ENCODE data around the gene DGKI.

The DGKI gene

DNA sequence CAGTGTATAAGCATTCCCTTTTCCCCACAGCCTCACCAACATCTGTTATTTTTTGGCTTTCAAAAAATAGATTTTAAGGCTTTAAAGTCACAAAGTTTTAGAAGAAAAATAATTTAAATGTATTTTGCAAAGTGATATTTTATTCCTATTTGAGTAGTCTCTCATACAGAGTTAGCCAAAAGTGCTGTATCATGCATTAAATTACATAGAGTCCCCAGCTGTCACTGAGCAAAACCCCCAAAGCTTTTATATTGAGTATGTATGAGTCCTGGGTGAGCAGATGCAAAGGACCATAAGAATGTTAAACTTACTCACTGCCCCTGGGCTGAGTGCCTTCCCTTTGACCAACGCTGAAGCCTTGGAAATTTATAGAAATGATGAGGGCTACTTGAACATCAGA, 432.9 kb downstream of the DGKI start:
- Mint-ChIP-seq H3K9me3 (no peaks in the 10 kb centered on the region), H3K27me3 (ENCODE audit: low read depth) (no peaks in the 10 kb centered on the region), H3K4me3 (no peak overlapping the region), H3K36me3 (ENCODE audit: low read depth) (no peaks in the 10 kb centered on the region), H3K4me1 (ENCODE audit: low read depth) (no peaks in the 10 kb centered on the region), H3K27ac (no peak overlapping the region)

- no peaks in the 10 kb centered on the region for H3K36me3 Mint-ChIP-seq (ENCODE audit: low read depth)
- H3K9me3 Mint-ChIP-seq: no peaks in the 10 kb centered on the region
- H3K4me3 Mint-ChIP-seq: no peak overlapping the region
- no peaks in the 10 kb centered on the region for H3K4me1 Mint-ChIP-seq (ENCODE audit: low read depth)
- no peak overlapping the region for H3K27ac Mint-ChIP-seq
- no peaks in the 10 kb centered on the region for H3K27me3 Mint-ChIP-seq (ENCODE audit: low read depth)
Observed at GRCh38 chr7:137411446-137411845, 435.3 kb downstream of the DGKI start.

- Mint-ChIP-seq H3K27me3 (ENCODE audit: low read depth) (no peaks in the 10 kb centered on the region), H3K4me1 (ENCODE audit: low read depth) (no peaks in the 10 kb centered on the region), H3K4me3 (no peak overlapping the region), H3K9me3 (no peaks in the 10 kb centered on the region), H3K36me3 (ENCODE audit: low read depth) (no peaks in the 10 kb centered on the region), H3K27ac (no peak overlapping the region)
Observed at GRCh38 chr7:137408126-137408525, 438.6 kb downstream of the DGKI start.

DNA sequence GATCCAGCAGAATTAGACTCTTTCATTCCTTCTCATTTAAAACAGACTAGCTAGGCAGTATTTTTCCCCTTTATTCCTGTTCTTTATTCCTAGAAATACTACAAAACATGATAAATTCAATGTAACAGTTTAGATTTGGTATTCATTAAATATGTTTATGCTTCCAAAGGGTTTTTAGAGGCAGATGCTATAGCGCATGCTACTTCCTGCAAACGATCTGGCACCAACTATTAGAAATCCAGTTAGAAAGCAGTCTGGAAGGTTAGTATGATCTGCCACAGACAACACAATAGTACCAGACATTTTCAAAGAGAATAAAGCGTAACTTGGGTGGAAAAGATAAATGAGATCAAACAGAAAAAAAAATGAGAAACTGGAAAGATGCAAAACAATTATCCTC, 439.7 kb downstream of the DGKI start:
- Mint-ChIP-seq H3K36me3 (ENCODE audit: low read depth) (no peaks in the 10 kb centered on the region), H3K4me1 (ENCODE audit: low read depth) (no peaks in the 10 kb centered on the region)

DNA sequence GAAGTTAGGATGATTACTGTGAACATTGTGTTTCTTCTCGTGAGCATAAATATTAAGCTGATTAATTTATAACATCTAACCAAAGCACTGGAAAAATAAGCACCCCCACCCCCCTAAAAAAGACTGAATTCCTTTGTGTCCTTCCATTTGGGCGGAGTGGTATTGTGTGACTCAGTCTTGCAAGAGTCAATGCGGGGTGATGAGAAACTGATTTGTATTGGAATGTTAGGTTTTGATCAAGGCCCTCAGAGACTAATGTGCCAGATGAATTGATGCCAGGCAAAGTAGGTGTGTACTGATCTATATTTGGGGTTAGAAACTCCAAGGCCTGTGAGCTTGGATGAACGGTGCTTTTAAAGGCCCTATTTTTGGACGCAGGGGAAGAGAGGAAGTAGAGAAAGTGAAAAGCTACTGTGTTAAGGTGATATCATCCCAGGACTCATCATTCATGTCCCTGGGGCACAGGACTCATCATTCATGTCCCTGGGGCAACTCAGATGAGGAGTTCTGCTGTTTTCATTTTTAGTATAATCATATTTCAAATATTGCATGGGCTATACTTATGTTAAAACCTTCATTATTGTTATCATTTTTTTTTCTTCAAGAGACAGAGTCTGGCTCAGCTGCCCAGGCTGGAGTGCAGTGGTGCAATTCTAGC, 442.0 kb downstream of the DGKI start:
- Mint-ChIP-seq H3K9me3 (no peaks in the 10 kb centered on the region), H3K27ac (no peak overlapping the region), H3K27me3 (ENCODE audit: low read depth) (no peaks in the 10 kb centered on the region), H3K4me3 (no peak overlapping the region), H3K36me3 (ENCODE audit: low read depth) (no peaks in the 10 kb centered on the region), H3K4me1 (ENCODE audit: low read depth) (no peaks in the 10 kb centered on the region)

More for the DNA sequence above, 439.7 kb downstream of the DGKI start:
- no peak overlapping the region for H3K4me3 Mint-ChIP-seq
- no peaks in the 10 kb centered on the region for H3K27me3 Mint-ChIP-seq (ENCODE audit: low read depth)
- no peaks in the 10 kb centered on the region for H3K9me3 Mint-ChIP-seq
- no peak overlapping the region for H3K27ac Mint-ChIP-seq

DNA sequence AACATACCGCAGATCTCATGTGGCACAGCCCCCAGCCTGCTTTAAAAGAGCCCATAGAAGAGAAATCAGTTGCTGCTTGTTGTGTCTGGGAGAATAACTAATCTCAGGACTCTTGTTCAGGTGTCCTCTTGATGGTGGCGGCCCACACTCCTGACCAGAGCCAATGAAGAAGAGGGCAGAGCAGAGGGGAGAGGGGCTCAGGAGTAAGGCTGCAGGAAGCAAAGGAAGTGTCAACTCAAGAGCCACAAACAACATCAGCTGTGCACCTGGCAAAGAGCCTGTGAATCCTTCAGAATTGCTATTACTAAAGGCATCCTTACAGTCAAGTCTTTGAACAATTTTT, 443.4 kb downstream of the DGKI start:
- Mint-ChIP-seq H3K4me1 (ENCODE audit: low read depth) (no peaks in the 10 kb centered on the region), H3K36me3 (ENCODE audit: low read depth) (no peaks in the 10 kb centered on the region), H3K27ac (no peak overlapping the region), H3K9me3 (no peaks in the 10 kb centered on the region), H3K4me3 (no peak overlapping the region), H3K27me3 (ENCODE audit: low read depth) (no peaks in the 10 kb centered on the region)

- Mint-ChIP-seq H3K9me3 (no peaks in the 10 kb centered on the region), H3K27ac (no peak overlapping the region), H3K27me3 (ENCODE audit: low read depth) (no peaks in the 10 kb centered on the region), H3K4me3 (no peak overlapping the region), H3K36me3 (ENCODE audit: low read depth) (no peaks in the 10 kb centered on the region), H3K4me1 (ENCODE audit: low read depth) (no peaks in the 10 kb centered on the region)
Observed at GRCh38 chr7:137402536-137403352, 444.0 kb downstream of the DGKI start.

DNA sequence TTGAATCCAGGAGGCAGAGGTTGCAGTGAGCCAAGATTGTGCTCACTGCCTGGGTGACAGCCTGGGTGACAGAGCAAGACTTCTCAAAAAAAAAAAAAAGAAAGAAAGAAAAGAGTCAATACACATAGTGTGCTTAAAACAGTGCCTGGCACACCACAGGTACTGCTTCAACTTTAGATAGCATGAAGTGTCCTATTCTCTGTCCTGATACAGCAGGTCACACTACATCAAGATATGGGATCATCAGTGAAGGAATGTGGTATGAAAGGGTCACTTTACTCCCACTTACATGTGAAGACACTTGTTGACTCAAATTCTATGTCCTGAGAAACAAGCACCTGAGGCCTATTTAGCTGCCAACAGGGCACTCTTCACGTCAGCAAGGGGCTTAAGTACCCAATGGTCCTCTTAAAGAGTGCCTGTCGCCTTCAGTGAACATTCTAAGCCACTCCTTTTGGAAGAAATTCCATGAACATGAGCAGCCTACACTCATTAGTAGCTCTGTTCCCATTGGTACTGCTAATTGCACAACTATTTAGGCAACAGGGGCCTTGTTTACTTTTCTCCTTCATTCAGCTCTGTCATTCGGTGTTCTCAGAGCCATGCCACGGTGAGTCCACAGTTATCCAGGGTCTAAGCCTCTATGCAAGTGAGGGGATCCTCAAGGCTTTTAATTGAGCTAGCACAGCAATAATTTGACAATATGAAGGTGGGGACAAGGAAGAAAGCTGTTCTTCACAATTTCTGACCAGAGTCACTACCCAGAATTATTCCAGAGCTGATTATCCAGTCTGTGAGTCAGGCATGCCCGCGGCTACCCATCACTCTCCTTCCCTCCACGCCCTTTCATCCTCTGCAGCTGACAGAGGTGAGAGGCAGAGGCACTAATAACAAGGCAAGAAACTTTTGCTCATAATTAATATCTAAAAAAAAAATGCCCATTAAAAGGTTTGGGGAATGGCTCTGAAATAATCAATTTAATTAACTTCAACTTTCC, 446.6 kb downstream of the DGKI start:
- Mint-ChIP-seq H3K36me3 (ENCODE audit: low read depth) (no peaks in the 10 kb centered on the region), H3K27me3 (ENCODE audit: low read depth) (no peaks in the 10 kb centered on the region), H3K4me1 (ENCODE audit: low read depth) (no peaks in the 10 kb centered on the region), H3K27ac (no peak overlapping the region), H3K4me3 (no peak overlapping the region), H3K9me3 (no peaks in the 10 kb centered on the region)

DNA sequence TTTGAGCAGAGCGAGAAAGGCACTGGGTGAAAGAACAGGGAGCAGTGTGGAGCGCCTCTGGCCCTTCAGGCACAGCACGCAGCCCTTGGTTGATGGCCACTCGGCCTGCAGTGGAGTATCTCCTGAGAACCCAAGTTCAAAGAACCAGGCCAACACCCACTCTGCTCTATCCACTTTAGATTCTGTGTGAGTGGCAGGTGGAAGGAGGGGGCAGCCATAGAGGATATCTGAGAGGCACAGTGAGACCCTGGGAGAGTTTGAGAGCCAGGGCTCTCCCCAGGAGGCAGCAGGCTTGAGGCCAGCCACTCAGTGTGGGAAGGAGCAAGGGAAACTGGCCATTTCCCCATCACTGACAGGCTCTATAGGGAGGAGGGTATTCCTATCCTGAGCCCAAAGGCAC, 450.7 kb downstream of the DGKI start:
- H3K27ac Mint-ChIP-seq: no peak overlapping the region
- H3K36me3 Mint-ChIP-seq (ENCODE audit: low read depth): no peaks in the 10 kb centered on the region
- no peaks in the 10 kb centered on the region for H3K27me3 Mint-ChIP-seq (ENCODE audit: low read depth)
- no peaks in the 10 kb centered on the region for H3K9me3 Mint-ChIP-seq
- H3K4me1 Mint-ChIP-seq (ENCODE audit: low read depth): no peaks in the 10 kb centered on the region
- H3K4me3 Mint-ChIP-seq: no peak overlapping the region

GRCh38 chr7:137395420-137395819, 451.4 kb downstream of the DGKI start:
- Mint-ChIP-seq H3K4me1 (ENCODE audit: low read depth) (no peaks in the 10 kb centered on the region), H3K4me3 (no peak overlapping the region), H3K27me3 (ENCODE audit: low read depth) (no peaks in the 10 kb centered on the region), H3K27ac (no peak overlapping the region), H3K36me3 (ENCODE audit: low read depth) (no peaks in the 10 kb centered on the region), H3K9me3 (no peaks in the 10 kb centered on the region)

GRCh38 chr7:137393570-137393969, 453.2 kb downstream of the DGKI start:
- H3K4me1 Mint-ChIP-seq (ENCODE audit: low read depth): no peaks in the 10 kb centered on the region
- H3K27ac Mint-ChIP-seq: no peak overlapping the region
- no peaks in the 10 kb centered on the region for H3K27me3 Mint-ChIP-seq (ENCODE audit: low read depth)
- H3K4me3 Mint-ChIP-seq: no peak overlapping the region
- H3K36me3 Mint-ChIP-seq (ENCODE audit: low read depth): no peaks in the 10 kb centered on the region
- H3K9me3 Mint-ChIP-seq: no peaks in the 10 kb centered on the region

DNA sequence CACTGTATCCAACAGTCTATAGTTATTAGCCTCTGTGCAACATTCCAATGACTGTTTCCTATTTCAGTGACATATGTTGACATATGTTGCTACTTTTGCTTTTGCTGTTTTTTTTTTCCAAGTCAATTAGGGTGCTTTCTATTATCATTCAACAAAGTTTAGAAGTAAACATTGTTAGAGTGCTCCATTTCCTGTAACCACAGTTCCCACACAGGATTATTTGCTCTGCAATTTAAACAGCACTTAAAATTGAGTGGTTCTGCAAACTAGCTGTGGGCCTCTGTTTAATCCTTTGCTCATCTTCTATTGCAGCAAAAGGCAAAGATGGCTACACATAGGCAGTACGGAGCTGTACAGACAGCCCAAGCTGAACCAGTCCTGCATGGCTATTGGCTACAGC, 456.7 kb downstream of the DGKI start:
- no peaks in the 10 kb centered on the region for H3K27me3 Mint-ChIP-seq (ENCODE audit: low read depth)
- H3K36me3 Mint-ChIP-seq (ENCODE audit: low read depth): no peaks in the 10 kb centered on the region
- no peak overlapping the region for H3K4me3 Mint-ChIP-seq
- no peaks in the 10 kb centered on the region for H3K4me1 Mint-ChIP-seq (ENCODE audit: low read depth)
- H3K9me3 Mint-ChIP-seq: no peaks in the 10 kb centered on the region
- H3K27ac Mint-ChIP-seq: no peak overlapping the region

- no peaks in the 10 kb centered on the region for H3K36me3 Mint-ChIP-seq (ENCODE audit: low read depth)
- H3K27ac Mint-ChIP-seq: no peak overlapping the region
- no peak overlapping the region for H3K4me3 Mint-ChIP-seq
- no peaks in the 10 kb centered on the region for H3K9me3 Mint-ChIP-seq
- no peaks in the 10 kb centered on the region for H3K4me1 Mint-ChIP-seq (ENCODE audit: low read depth)
- no peaks in the 10 kb centered on the region for H3K27me3 Mint-ChIP-seq (ENCODE audit: low read depth)
Observed at GRCh38 chr7:137388916-137389315, 457.9 kb downstream of the DGKI start.

DNA sequence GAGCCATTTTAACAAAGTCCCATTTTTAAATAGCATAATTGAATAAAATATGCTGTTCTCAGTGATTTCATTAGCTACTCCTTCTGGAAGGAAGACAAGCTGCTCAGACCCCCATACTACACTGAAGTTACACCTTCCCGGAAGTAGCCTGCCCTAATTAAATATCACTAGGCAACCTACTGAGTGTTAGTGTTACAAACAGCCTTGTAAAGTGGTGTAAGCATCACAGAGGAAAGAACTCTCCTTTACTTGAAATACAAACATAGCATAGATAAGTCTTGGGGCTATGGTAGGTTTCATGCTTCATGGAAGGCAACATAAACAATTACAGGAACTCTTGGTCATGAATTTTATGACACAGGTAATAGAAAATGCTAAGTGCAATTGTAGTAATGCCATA, 459.8 kb downstream of the DGKI start:
- Mint-ChIP-seq H3K27me3 (ENCODE audit: low read depth) (no peaks in the 10 kb centered on the region), H3K4me3 (no peak overlapping the region), H3K9me3 (no peaks in the 10 kb centered on the region), H3K36me3 (ENCODE audit: low read depth) (no peaks in the 10 kb centered on the region), H3K4me1 (ENCODE audit: low read depth) (no peaks in the 10 kb centered on the region), H3K27ac (no peak overlapping the region)

Data from T-helper 1 cell treated with Interleukin-12 subunit alpha and Interleukin-12 subunit beta and Interleukin-4 antibody, amounts not matched to agents 30 μg/mL and 1 μg/mL, for 36 hours (primary cell).